Urinary bladder (tissue), 4 donors: ENCODE measurements around the gene AMBRA1. TPM values are rescaled to one million over a fixed set of nuclear protein-coding genes. Genes with fewer than 3 reads are reported as not detected.
A peak's percentile ranks its signal among the peaks of the same experiment; 100 is the strongest.

ENCODE experiments used
- DNase-seq: peaks from one replicate; pipeline ENCODE4 v3.0.0-alpha.2; 2015; ENCODE audit errors: extremely low spot score
- H3K27ac ChIP-seq: one replicate; pipeline ENCODE4 v1.5.1; 2013; ENCODE audit warnings: low read depth, mild to moderate bottlenecking, moderate library complexity
- H3K36me3 ChIP-seq: one replicate; pipeline ENCODE4 v1.6.1; 2013; ENCODE audit warnings: mild to moderate bottlenecking, moderate library complexity; ENCODE audit not compliant: insufficient read depth
- H3K4me1 ChIP-seq: one replicate; pipeline ENCODE4 v1.6.1; 2013; ENCODE audit warnings: mild to moderate bottlenecking, moderate library complexity; ENCODE audit not compliant: insufficient read depth
- H3K4me3 ChIP-seq: one replicate; pipeline ENCODE4 v1.5.1; 2013; ENCODE audit warnings: low read depth, low read length
- WGBS: extraction: QIAGEN DNeasy Blood & Tissue Kit; methylation state at CpG from one replicate; pipeline ENCODE4 v1.1.7; 2013; 5-methylcytosine and 5-hydroxymethylcytosine counted together
- polyA plus RNA-seq: library from polyadenylated mRNA; stranded (reverse); fragments of 200-250 nt; gene quantifications from one replicate; pipeline ENCODE4 v1.2.3, GENCODE V29; 2013
- total RNA-seq: library from RNA; depleted of rRNA; stranded (reverse); fragments of >200 nt; gene quantifications from one replicate; pipeline ENCODE4 v1.2.3, GENCODE V29; 2014
- donor health status: healthy with polysubstance abuse.
- donor health status: healthy.

The AMBRA1 gene
- total and polyA plus RNA-seq, 2 donors: 21.9 to 22.9 TPM

DNA sequence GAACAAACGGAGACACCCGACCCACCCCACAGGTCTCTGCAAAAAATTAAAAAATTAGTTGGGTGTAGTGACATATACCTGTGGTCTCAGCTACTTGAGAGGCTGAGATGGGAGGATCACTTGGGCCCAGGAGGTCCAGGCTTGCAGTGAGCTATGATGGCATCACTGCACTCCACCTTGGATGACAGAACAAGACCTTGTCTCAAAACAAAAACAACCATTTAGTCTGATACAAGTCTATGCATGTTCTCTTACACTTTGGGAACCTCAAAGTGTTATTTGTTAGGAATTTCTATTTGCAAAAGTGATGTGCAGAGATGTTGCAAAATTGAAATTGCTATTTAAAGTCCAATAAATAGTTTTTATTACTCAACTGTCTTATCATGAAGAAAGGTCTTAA is 37.9 kb upstream of the AMBRA1 start:
- Histone ChIP-seq H3K4me1 (no peaks in the 10 kb centered on the region), H3K27ac (no peak overlapping the region), H3K36me3 (peaks cover 3% of the 10 kb centered on the region), H3K4me3 (no peak overlapping the region)
- no peak for DNase-seq
- 97% methylated on average over 2 of the region's 2 CpGs for WGBS

DNA sequence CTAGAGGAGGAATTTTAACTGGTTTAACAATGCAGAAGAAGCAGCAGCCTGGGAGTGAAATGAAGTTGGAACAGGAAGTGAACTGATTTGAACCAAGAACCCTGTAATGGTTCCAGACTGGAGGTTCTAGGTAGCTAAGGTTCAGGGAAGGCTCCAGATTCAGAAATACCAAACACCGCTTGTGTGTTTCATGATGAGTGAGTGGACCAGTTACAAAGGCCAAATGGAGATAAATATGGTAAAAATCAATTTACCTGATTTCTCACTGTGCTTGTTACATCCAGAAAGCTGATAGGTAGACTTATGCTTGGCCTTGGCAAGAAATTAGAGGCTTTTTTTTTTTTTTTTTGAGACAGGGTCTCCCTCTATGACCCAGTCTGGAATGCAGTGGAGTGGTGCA is 36.4 kb upstream of the AMBRA1 start:
- H3K27ac ChIP-seq: no peak overlapping the region
- DNase-seq: no peak
- H3K4me1 ChIP-seq: no peaks in the 10 kb centered on the region
- H3K4me3 ChIP-seq: no peak overlapping the region
- peaks cover 3% of the 10 kb centered on the region for H3K36me3 ChIP-seq
- WGBS: 99% methylated on average over 1 of the region's 1 CpG

DNA sequence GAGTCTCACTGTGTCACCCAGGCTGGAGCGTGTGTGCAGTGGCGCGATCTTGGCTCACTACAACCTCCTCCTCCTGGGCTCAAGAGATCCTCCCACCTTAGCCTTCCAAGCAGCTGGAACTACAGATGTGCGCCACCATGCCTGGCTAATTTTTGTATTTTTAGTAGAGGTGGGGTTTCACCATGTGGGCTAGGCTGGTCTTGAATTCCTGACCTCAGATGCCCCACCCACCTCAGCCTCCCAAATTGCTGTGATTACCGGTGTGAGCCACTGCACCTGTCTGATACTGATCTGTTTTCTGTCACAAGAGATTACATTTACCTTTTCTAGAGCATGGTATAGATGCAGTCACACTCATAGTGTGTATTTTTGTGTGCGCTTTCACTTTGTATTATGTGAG is 35.1 kb upstream of the AMBRA1 start:
- DNase-seq: no peak
- WGBS: 87% methylated on average over 6 of the region's 6 CpGs
- no peak overlapping the region for H3K27ac ChIP-seq
- H3K36me3 ChIP-seq: peaks cover 3% of the 10 kb centered on the region
- no peak overlapping the region for H3K4me3 ChIP-seq
- no peaks in the 10 kb centered on the region for H3K4me1 ChIP-seq

DNA sequence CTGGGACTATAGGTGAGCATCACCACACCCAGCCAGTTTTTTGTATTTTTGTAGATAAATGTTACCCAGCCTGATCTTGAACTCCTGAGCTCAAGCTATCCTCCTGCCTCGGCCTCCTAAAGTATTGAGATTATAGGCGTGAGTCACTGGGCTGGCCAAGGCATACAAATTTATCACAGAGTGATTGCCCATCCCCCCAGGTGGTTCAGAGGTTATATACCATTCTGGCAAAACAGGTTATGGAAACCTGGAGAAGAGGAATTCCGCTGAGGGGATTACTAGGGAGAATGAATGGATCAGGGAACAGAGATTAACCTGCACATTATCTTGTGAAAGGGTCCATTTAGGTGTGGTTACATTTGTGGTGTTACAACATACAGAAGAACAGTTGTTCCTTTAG is 31.6 kb upstream of the AMBRA1 start:
- 94% methylated on average over 3 of the region's 3 CpGs for WGBS

DNA sequence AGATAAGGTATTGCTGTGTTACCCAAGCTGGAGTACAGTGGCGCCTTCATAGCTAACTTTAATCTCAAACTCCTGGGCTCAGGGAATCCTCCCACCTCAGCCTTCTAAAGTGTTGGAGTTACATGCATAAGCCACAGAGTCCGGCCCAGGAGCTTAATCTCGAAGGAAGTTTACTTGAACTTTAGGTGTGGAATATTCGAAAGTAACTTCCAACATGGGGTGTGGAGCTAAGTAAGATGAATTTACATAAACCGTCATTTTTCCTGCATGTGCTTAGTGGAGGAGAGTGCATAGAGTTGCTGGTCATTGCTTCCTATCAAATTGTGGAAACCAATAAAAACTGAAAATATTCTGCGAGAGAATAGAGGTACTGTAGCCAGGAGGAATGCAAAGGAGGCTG is 25.0 kb upstream of the AMBRA1 start:
- no peak for DNase-seq
- no peaks in the 10 kb centered on the region for H3K36me3 ChIP-seq
- 73% methylated on average over 6 of the region's 6 CpGs for WGBS
- H3K27ac ChIP-seq: no peak overlapping the region
- peak overlapping the region; percentile 13 for H3K4me3 ChIP-seq
- H3K4me1 ChIP-seq: peaks cover 3% of the 10 kb centered on the region

More for the DNA sequence above, 31.6 kb upstream of the AMBRA1 start:
- Histone ChIP-seq H3K27ac (no peak overlapping the region), H3K36me3 (no peaks in the 10 kb centered on the region), H3K4me3 (no peak overlapping the region), H3K4me1 (no peaks in the 10 kb centered on the region)
- DNase-seq: no peak

DNA sequence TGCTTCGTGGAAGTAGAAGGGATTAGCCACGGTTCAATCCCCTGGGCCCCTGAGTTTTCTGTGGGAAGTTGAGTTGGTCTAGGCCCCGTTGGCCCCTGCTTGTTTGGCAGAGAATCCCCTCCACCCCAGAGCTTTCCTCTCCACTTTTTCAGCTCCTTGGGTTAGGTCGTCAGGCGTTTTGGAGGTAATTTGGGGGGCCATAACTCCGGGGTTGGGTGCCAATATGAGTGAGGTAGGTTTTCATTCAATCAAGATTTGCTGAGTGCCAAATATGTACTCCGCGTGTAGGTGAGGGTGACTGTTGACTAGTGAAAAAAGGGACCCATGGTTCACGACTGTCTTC is 24.1 kb upstream of the AMBRA1 start:
- Histone ChIP-seq H3K4me1 (peaks cover 3% of the 10 kb centered on the region), H3K27ac (peak overlapping the region; percentile 87), H3K36me3 (no peaks in the 10 kb centered on the region), H3K4me3 (peak overlapping the region; percentile 85)
- DNase-seq: no peak
- 6% methylated on average over 9 of the region's 9 CpGs for WGBS

DNA sequence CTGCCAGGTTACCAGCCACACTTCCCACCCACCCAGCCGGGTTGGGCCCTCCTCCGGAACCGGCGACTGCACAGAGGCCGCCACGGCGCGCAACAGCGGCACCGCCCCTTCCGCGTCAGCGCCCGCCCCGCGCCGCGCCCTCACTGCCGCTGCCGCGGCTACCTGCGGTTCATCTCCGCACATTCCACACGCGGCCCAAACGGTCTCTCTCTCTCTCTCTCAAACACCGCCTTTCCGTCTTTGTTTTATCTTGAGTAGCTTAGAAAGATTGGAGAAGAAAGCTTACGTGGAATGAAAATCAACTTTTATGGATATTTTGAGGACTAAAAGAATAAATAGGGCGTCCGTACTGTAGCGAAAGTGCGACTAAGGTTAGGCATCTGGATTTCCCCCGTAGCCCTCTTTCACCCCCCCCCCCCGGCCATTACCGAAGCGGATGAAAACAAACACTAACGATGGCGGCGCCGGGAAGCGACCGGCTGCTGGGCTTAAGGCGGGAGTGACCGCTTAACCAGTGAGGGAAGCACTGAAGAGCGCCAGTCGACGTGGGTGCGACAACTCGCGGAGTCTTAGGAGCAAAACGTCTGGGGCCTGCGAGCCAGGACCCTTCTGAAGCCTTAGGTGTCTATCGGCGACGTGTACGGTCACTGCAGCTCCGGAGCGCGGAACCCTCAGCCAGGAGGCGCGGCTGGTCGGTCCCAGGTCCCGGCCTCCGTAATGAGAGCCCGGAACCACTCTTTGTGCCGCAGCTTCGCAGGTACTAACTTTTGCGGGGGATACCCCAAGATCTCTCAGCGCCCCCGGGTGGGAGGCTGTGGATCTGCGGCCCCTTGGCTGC is 23.5 kb upstream of the AMBRA1 start, which contains the start of the genes ATG13 and HARBI1:
Gene ATG13 (plus strand): TSS at position 420 of the 838 bp plus-strand sequence. CDS start 26,739 bp downstream, outside the sequence.
Gene HARBI1 (minus strand): TSS at position 94 of the 838 bp plus-strand sequence. CDS start 990 bp downstream, outside the sequence.
- Histone ChIP-seq H3K36me3 (no peaks in the 10 kb centered on the region), H3K4me1 (peaks cover 3% of the 10 kb centered on the region), H3K4me3 (peak within 1 kb of the TSS; percentile 85), H3K27ac (peak within 1 kb of the TSS; percentile 87)
- under 1% methylated on average over 72 of the region's 72 CpGs for WGBS
- peak; percentile 80 for DNase-seq

DNA sequence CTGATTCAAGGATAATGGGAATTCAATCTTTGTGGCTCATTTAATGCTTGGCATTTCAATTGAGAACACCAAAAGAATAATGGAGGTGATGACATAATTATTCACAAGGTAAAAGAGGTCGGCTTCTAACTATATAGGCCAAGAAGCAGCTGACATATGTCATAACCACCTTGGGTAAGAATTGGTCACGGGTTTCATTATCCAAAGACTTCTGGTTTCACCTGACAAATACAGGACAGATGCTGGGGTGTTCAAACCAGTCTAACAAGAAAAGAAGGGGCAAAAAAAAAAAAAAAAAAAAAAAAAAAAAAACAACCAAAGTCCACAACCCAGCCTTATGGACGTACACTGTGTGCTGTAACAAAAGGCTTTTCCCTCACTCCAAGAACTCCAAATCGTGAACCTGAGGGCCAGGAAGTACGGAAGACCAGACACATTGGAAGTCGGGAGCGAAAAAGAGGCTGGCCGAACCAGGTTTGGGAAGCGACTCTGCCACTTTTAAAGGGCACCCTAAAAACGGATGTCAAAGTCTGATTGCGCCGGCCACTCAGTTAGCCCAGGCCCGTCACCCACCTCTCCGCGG is 22.8 kb upstream of the AMBRA1 start:
- Histone ChIP-seq H3K4me1 (peaks cover 3% of the 10 kb centered on the region), H3K36me3 (no peaks in the 10 kb centered on the region), H3K4me3 (peak overlapping the region; percentile 85), H3K27ac (peak overlapping the region; percentile 87)
- DNase-seq: peak; percentile 31
- 2% methylated on average over 15 of the region's 15 CpGs for WGBS

DNA sequence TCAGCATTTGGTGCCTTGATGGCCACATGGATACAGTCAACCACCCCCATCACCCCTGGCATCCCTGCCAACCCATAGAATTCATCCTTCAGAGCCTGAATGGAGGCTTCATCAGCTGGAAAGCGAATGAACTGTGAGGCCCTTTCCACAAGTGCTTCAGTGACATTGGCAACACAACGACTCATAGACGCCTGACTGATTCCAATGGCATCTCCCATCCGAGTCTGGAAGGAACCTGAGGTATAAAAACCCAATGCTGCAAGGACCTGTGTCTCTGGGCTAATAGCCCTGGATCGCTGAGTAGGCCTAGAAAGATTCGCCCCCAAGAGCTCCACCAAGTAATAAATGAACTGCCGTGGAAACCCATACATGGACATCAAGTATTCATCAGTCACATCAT is 21.9 kb upstream of the AMBRA1 start:
- 95% methylated on average over 7 of the region's 7 CpGs for WGBS
- no peak for DNase-seq
- Histone ChIP-seq H3K4me1 (peaks cover 3% of the 10 kb centered on the region), H3K4me3 (no peak overlapping the region), H3K27ac (no peak overlapping the region), H3K36me3 (no peaks in the 10 kb centered on the region)

DNA sequence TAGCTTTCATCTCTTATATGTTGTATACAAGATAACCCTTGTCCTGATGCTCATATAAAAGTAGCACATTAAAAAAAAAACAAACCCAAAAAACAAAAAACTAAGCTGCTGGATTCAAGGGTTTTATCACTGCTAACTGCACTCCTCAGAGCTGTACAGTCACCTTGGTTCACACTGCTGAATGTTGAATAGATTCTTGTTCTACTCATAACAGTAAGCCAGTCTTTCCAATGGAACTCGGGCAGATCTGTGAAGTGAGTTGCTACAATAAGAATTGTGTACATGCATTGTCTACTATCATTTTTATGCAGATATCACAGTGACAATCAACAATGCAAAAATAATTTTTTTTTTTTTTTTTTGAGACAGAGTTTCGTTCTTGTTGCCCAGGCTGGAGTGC is 18.5 kb upstream of the AMBRA1 start:
- no peak overlapping the region for H3K27ac ChIP-seq
- no peaks in the 10 kb centered on the region for H3K4me1 ChIP-seq
- no peaks in the 10 kb centered on the region for H3K36me3 ChIP-seq
- no peak for DNase-seq
- WGBS: 93% methylated on average over 2 of the region's 2 CpGs
- no peak overlapping the region for H3K4me3 ChIP-seq

DNA sequence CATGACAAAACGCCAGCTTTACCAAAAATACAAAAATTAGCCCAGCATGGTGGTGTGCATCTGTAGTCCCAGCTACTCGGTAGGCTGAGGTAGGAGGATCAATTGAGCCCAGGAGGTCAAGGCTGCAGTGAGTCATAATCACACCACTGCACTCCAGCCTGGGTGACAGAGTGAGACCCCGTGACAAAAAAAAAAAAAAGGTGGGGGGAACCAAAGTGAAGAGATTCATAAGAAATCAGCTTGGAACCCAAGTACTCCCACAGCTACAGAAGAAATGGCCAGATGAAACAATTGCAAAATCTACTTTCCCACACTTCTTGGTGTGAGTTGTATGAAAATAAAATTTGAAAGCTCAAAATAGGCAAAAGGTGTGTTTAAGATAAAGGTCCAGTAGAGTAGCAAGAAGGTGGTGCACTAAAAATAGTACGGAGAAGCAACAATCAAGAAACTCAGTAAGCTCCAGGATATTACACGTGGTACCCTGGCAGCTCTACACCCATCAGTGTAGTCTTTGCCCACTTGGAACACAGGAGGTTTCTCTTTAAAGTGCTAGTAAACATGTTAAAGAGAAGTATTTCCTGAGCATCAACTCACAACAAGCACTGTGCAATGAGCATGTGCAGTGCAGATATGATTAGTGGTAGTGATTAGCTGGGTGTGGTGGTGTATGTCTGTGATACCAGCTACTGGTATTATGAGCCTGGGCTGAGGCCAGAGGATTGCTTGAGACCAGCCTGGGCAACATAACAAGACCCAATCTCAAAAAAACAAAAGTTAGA is 17.9 kb upstream of the AMBRA1 start:
- WGBS: 86% methylated on average over 5 of the region's 5 CpGs
- H3K4me3 ChIP-seq: no peak overlapping the region
- H3K27ac ChIP-seq: no peak overlapping the region

DNA sequence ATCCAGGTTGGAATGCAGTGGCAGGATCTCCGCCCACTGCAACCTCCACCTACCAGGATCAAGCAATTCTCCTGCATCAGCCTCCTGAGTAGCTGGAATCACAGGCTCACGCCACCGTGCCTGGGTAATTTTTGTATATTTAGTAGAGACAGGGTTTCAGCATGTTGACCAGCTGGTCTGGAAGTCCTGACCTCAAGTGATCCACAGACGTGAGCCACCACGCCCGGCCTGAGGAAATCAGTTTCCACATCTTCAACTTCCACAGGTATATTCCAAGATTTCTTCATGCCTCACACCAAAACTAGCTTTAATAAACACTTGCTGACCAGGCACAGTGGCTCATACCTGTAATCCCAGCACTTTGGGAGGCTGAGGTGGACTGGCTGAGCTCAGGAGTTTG is 15.6 kb upstream of the AMBRA1 start:
- Histone ChIP-seq H3K36me3 (no peaks in the 10 kb centered on the region), H3K4me3 (no peak overlapping the region), H3K4me1 (no peaks in the 10 kb centered on the region), H3K27ac (no peak overlapping the region)
- WGBS: 94% methylated on average over 6 of the region's 6 CpGs
- DNase-seq: no peak

More for the DNA sequence above, 17.9 kb upstream of the AMBRA1 start:
- Histone ChIP-seq H3K36me3 (no peaks in the 10 kb centered on the region), H3K4me1 (no peaks in the 10 kb centered on the region)
- no peak for DNase-seq

DNA sequence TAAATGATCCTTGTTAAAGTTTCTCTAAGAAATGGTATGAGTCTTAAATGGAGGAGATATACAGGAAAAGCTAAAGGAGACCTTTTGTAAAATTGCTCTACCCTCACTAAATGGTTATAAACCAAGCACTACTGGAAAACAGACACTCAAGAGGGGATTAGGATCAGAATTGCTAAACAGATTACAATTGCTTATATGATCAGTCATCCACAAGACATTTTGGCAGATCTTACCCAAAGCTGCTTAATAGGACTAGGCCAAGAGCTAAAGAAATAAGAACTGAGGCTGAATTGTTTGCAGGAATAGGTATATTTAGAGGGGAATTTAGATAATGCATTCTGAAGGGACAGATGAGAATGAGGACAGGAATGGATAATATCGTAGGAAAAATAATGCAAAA is 13.7 kb upstream of the AMBRA1 start:
- Histone ChIP-seq H3K4me3 (no peak overlapping the region), H3K27ac (no peak overlapping the region), H3K36me3 (no peaks in the 10 kb centered on the region), H3K4me1 (no peaks in the 10 kb centered on the region)
- DNase-seq: no peak
- 58% methylated on average over 1 of the region's 1 CpG for WGBS
